Measurements from ENCODE around the gene GCFC2.

The GCFC2 gene

GRCh38 chr2:75622500-75622899 is 88.2 kb downstream of the GCFC2 start:
- FAIRE-seq: no peak

GRCh38 chr2:75621228-75621627 is 89.5 kb downstream of the GCFC2 start:
- FAIRE-seq: no peak

- FAIRE-seq: no peak
These were observed 90.6 kb downstream of the GCFC2 start for GRCh38 chr2:75619956-75620740.

GRCh38 chr2:75616933-75617332 is 93.8 kb downstream of the GCFC2 start:
- no peak for FAIRE-seq

- FAIRE-seq: no peak
These were observed 94.3 kb downstream of the GCFC2 start for GRCh38 chr2:75616406-75616805.

GRCh38 chr2:75614162-75614651 is 96.5 kb downstream of the GCFC2 start:
- no peak for FAIRE-seq

- no peak for FAIRE-seq
These were observed 97.9 kb downstream of the GCFC2 start for GRCh38 chr2:75612862-75613243.

Data from islet of Langerhans (tissue), 1 donor.